HUDEP-2 (cell line): ENCODE results near the gene GNAZ.
A peak's percentile ranks its signal among the peaks of the same experiment; 100 is the strongest.
"Not testable (repeated sequence)": the region's sequence is repeated elsewhere in the genome, so short reads cannot be mapped to it uniquely, and the experiment has no call there.

Experiments
- DNase-seq, 76 experiments: peaks; one replicate each; lab custom pipeline; 2025; ENCODE audit not compliant: unreplicated experiment in 76 of 76; lab: John Stamatoyannopoulos, UW

The GNAZ gene

GRCh38 chr22:23070418-23071229 is at the start of gene GNAZ:
GNAZ (plus strand) TSS chr22:23070519; CDS start chr22:23095696, 25,177 bp downstream.
- peak in 2 of 76 experiments; percentile 29 to 37 for DNase-seq

DNA sequence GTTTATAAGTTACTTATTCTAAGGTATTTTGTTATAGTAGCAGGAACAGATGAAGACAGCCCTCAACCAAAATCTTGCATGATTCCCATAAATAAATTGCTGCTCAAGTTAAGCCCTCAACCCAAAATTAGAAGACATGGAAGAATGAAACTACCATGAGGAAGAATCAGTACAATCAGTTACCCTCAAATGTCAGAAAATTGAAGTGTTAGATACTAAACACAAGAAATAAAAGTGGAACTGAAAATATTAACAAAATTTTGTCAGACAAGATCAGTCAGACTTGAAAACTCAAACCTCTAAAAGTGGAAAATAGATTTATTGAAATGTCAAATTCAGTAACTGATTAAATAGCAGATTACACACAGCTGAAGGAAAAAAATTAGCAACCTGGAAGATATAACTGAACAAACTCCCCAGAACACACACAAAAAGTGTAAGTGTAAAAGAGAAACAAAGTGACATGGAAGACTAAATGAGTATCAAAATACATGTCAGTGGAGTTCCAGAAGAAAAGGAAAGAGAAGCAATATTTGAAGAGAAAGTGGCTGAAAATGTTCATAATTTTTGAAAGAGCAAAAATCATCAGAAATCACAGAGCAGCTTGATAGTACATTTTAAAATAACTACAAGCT is 49.5 kb upstream of the GNAZ start:
- no peak for DNase-seq

DNA sequence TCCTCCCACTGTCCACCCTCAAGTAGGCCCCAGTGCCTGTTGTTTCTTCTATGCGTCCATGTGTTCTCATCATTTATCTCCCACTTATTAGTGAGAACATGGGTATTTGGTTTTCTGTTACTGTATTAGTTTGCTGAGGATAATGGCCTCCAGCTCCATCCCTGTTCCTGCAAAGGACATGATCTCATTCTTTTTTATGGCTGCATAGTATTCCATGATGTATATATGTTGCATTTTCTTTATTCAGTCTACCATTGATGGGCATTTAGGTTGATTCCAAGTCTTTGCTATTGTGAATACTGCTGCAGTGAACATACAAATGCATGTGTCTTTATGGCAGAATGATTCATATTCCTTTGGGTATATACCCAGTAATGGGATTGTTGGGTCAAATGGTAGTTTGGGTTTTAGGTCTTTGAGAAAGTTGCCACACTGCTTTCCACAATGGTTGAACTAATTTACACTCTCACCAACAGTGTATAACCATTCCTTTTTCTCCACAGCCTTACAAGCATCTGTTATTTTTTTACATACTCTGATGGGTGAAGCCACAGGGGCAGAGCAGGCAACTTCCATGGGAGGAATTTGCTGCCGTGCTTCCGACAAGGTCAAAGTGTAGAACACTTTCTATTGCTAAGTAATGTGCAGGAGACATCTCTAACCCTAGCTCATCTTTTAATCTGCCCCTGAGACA is 48.5 kb upstream of the GNAZ start:
- not testable (repeated sequence) for DNase-seq

GRCh38 chr22:23023294-23023693 is 47.0 kb upstream of the GNAZ start:
- no peak for DNase-seq

DNA sequence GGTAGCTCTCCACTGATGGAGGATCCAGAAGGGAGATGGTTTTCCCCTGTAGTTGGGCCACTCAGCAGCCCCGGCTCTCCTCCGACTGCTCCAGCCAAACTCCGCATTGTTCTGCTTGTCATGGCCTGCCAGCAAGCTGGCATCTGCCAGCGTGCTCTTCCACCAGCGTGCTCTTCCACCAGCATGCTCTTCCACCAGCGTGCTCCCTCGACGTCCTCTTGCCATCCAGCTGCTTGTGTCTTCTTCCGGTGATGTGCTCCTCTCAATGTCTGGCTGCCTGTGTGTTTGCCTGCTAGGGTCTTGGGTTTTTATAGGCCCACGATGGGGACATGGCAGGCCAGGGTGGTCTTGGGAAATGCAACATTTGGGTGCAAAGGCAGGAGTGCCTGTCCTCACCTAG is 43.5 kb upstream of the GNAZ start:
- no peak for DNase-seq

DNA sequence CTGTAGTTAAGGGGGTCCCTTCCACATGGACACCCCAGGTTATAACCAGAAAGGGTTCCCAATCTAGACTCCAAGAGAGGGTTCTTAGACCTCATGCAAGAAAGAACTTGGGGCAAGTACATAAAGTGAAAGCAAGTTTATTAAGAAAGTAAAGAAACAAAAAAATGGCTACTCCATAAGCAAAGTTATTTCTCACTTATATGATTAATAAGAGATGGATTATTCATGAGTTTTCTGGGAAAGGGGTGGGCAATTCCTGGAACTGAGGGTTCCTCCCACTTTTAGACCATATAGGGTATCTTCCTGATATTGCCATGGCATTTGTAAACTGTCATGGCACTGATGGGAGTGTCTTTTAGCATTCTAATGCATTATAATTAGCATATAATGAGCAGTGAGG is 42.5 kb upstream of the GNAZ start:
- peak in 1 of 76 experiments; percentile 5 for DNase-seq

GRCh38 chr22:23029521-23030228 is 40.6 kb upstream of the GNAZ start:
- no peak for DNase-seq

- DNase-seq = no peak
Observed at GRCh38 chr22:23031381-23031780, 38.9 kb upstream of the GNAZ start.

GRCh38 chr22:23031786-23032185 is 38.5 kb upstream of the GNAZ start:
- DNase-seq = no peak

DNA sequence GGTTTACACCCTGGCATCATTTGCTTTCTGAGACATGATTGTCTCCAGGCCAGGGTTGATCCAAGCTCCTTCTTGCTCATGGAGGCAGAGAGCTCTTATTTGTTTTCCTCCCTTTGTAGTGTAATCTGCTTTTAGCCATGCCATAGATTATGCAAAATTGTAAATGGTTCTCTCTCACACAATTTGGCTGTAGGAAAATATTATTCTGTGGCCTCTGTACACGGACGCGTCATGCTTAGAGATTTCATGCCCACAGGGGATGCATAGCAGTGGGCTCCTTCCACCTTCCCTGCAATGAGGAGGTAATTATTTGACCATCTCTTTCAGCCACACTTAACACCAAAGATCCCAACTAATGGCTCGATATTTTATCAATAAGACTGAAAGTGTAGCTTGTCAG is 37.7 kb upstream of the GNAZ start:
- DNase-seq = no peak

DNA sequence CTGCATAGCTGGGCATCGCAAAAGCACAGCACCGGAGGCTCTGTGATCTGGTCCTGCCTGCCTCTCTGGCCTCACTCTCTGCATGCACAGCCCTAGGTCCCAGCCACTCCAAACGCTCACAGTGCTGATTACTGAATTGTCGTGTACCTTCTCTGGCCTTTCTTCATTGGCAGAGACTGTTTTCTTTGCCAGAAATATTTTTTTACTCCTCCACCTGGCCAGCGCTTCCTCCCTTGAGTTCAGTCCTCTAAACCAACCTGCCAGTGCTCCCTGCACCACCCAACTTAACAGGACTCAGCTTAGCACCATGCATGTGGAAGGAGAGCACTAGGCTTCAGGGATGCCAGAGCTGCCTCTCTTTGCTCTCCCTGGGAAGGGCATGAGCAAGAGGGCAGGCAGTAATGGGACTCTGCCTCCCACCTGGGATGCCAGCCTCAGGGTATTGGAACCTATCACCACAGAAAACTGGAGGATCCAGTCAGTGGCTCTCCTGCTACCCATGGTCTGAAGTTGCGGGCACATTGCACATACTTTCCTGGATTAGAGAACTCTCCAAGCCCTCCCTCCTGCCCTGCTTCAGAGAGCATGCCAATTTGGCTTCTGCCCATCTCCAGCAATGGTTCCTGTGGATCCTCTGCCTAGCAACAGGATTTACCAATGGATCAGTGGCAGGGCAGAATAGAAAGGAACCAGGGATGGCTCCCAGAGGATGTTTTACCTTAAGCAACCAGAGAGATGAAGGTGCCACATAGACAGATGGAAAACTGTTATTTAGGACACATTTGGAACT is 37.0 kb upstream of the GNAZ start:
- DNase-seq = no peak

DNA sequence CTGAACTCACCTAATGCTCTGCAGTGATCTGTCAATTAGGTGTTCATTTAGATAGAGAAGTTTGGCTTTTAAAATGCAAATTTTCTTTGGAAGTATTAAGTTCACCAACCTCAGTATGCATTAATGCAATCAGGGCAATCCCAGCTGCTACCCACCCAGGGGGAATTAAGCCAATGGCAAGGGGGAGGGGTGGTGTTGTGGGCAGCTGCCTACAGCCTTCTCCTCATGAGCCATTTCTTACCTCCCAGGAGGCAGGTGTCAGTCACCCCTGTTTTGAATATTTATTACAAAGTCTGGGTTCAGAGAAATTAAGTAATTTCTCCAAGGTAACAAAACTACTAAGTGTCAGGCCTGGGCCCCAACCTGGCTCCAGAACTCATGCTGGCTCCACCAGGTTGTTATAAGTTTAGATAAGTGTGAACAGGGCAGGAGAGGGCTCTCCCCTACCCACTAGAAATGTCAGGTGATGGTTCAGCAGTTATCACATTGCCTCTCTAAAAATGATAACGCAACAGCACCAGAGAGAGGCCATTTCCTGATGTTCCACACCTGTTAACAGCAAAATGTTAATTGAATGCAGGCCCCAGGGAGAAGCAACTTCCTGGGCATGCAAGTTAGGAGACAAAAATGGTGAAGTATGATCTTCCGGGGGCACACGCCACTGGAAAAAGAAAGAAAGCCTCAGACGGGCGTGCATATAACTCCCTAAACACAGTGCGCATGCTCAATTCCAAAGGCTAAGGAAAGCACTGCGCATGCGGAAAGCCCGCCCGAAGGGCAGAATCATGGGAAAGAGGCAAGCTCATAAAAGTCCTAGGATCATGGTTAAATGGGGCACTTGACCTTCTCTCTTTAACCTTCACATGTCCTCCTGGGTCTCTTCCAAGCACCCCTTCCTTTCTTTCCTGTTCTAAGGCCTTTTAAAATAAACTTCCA is 35.4 kb upstream of the GNAZ start:
- DNase-seq = no peak

- DNase-seq = no peak
Observed at GRCh38 chr22:23035557-23036277, 34.6 kb upstream of the GNAZ start.

DNA sequence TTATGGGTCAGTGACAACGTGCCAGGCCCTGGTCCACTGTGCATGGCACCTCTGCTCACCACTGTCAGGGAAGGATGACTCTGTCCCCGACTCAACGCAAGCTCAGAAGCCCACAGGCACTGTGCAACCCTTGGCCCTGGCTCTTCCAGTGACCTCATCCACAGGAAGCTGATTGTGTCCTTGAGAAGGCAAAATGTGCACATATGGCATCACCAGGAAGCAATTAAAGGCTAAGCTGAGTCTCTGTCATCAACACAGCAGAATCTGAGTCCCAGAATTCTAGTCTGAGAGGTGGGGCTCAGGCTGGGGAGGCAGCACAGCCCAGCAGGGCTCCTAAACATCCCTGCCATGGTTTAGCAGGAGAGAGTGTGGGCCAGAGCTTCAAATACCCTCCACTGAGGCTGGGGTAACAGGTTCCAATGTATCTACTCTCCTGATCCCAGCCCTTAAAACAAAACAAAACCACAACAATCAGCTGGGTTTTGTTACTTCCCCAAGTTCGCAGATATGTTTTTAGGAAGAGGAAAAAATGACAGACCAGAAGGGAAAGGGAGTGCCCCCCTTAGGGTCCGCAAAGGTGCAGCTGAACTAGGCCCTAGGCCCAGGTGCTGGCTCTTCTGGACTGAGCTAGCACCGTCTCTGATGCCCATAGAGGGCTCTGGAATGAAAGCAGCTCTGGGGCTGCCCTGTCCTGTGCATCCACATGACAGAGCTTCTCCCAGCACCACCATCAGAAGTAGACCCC is 33.5 kb upstream of the GNAZ start:
- DNase-seq = no peak

DNA sequence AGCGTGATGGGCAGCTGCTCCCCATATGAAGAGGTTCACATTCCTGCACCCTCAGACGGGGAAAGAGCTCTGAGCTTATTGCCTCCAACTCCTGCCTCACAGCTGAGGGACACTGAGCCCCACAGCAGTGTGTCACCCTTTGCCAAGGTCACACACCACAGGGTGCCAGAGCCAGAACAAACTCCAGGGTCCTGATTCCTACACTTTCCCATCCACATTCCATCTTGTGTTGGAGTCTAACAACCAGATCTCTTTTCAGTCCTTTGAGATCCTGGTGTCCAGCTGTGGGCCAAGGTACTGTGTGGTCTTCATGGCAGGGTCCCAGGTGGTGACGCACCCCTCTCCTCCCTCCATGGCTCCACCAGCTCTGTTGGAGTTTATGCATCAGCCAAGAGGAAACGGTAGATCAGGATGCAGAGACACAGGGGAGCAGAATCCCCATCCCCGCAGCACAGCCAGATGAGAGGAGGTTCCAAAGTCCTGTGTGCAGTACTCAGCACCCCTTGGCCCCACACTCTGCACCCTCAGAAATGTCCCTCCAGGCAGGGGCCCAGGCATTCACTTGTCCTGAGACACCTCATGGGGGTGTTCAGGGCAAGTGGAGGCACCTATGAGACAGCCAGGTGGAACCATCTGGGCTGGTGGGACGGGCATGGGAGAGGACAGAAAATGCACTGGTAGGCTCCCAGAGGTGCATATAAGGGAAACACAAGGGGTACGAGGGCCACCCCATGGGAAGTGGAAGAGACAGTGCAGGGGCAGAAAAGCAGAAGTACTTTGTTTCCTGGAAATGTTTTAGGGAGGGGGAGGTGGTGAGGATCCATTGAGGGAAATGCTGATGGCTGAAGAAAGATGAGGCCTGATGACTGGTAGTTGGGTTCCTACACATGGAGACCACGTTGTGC is 32.6 kb upstream of the GNAZ start:
- no peak for DNase-seq

DNA sequence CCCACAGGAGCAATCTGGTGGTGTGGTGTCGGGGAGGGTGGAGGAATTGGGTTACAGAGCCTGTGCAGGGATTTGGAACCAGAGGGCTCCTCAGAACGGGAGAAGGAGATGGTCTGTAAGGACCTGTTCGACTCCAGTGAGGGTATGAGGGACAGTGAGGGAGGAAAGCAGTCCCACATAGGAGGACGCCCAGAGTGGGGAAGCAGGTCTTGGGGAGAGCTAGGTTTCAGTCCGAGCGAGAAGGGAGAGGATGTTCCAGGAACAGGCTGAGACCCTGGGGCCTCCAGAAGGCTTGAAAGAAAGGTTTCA is 32.0 kb upstream of the GNAZ start:
- DNase-seq = no peak

- no peak for DNase-seq
Observed at GRCh38 chr22:23038902-23039301, 31.4 kb upstream of the GNAZ start.
